ENCODE measurements around the gene DAB2IP. TPM values are rescaled to one million over a fixed set of nuclear protein-coding genes. Genes with fewer than 3 reads are reported as not detected.

The DAB2IP gene
- total RNA-seq, 6 experiments from 2014 or later, result 23.0 to 28.2 (median 25.7) TPM

DNA sequence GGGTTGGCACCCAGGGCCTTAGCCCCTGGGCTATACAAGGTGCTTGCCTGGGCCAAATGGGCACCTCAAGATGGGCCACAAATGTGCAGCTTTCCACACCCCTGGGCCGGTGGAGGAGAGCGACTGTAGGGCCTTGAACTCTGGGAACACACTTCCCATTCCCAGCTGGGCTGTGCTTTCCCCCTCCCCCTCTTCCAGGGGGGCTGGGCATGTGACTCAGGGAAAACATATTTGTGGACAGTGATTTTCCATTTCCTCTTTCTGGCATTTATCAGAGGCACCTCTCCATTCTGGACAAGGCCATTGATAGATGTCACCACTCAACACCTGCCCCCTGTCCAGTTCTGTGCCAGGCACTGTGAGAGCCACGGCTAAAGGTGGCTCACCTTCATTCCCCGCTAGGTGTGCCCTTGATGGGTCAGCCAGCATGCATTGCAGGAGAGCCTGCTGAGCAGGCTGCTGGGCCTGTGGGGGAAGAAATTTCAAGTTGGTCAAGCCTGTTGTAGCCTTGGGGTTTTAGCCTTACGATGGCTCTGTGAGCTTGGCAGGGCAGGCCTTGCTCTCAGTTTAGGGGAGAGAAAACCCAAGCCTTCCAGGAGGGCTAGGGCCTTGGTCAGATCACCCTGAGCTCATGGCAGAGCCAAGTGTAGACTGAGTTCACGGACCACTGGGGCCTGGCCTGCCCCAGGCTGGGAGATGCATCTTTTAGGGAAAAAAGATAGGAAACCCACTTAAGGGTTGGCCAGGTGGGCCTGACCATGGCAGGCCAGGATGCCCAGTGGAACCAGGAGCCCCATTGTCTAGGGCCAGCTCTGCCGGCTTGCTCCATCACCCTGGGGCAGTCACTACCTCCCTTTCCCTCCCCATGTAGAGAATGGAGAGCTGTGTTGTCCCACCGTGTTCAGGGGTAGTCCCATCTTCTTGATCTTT is 113.9 kb downstream of the DAB2IP start:
- H3K9me3 Mint-ChIP-seq, result no peaks in the 10 kb centered on the region
- peak overlapping the region; percentile 84 for H3K27ac Mint-ChIP-seq
- peak overlapping the region; percentile 5; the same call in 1 of the 2 replicates for H3K4me3 Mint-ChIP-seq

DNA sequence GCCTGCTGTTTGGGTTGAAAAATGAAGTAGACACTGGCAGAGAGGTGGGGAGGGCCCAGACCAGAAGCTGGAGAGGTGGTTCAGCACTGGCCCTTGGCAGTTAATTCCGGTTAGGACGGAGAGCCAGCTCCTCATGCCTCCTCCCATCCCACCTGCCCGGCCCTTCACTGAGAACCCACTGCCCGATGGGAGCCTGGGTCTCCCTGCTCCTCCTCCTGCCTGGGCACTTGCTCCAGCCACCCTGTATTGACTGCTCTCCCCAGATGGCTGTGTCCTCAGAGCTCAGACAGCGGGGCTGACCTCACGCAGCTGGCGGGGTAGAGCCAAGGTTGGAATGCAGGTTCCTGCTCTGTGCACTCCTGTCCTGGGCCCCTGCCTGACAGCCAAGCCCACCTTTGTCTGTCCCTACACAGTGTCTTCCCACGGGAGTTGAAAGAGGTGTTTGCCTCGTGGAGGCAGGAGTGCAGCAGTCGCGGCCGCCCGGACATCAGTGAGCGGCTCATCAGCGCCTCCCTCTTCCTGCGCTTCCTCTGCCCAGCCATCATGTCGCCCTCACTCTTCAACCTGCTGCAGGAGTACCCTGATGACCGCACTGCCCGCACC is 114.7 kb downstream of the DAB2IP start:
- Mint-ChIP-seq H3K27ac (peak overlapping the region; percentile 84), H3K36me3 (ENCODE audit: low read depth) (peaks cover 38% of the 10 kb centered on the region), H3K4me3 (no peak overlapping the region), H3K4me1 (ENCODE audit: low read depth) (peaks cover 63% of the 10 kb centered on the region), H3K27me3 (ENCODE audit: insufficient read depth) (peaks cover 6% of the 10 kb centered on the region; the same call in 1 of the 2 replicates), H3K9me3 (no peaks in the 10 kb centered on the region)
- DNase-seq, result no peak
- TF ChIP-seq, protein P1, sequence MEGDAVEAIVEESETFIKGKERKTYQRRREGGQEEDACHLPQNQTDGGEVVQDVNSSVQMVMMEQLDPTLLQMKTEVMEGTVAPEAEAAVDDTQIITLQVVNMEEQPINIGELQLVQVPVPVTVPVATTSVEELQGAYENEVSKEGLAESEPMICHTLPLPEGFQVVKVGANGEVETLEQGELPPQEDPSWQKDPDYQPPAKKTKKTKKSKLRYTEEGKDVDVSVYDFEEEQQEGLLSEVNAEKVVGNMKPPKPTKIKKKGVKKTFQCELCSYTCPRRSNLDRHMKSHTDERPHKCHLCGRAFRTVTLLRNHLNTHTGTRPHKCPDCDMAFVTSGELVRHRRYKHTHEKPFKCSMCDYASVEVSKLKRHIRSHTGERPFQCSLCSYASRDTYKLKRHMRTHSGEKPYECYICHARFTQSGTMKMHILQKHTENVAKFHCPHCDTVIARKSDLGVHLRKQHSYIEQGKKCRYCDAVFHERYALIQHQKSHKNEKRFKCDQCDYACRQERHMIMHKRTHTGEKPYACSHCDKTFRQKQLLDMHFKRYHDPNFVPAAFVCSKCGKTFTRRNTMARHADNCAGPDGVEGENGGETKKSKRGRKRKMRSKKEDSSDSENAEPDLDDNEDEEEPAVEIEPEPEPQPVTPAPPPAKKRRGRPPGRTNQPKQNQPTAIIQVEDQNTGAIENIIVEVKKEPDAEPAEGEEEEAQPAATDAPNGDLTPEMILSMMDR (IDR thresholded peaks at IDR 0.05), result no peak

More for the DNA sequence above, 113.9 kb downstream of the DAB2IP start:
- Mint-ChIP-seq H3K36me3 (ENCODE audit: low read depth) (peaks cover 39% of the 10 kb centered on the region), H3K4me1 (ENCODE audit: low read depth) (peaks cover 54% of the 10 kb centered on the region), H3K27me3 (ENCODE audit: insufficient read depth) (peaks cover 6% of the 10 kb centered on the region; the same call in 1 of the 2 replicates)
- peak; percentile 38 for DNase-seq
- TF ChIP-seq, protein P1 (IDR thresholded peaks at IDR 0.05), result no peak

DNA sequence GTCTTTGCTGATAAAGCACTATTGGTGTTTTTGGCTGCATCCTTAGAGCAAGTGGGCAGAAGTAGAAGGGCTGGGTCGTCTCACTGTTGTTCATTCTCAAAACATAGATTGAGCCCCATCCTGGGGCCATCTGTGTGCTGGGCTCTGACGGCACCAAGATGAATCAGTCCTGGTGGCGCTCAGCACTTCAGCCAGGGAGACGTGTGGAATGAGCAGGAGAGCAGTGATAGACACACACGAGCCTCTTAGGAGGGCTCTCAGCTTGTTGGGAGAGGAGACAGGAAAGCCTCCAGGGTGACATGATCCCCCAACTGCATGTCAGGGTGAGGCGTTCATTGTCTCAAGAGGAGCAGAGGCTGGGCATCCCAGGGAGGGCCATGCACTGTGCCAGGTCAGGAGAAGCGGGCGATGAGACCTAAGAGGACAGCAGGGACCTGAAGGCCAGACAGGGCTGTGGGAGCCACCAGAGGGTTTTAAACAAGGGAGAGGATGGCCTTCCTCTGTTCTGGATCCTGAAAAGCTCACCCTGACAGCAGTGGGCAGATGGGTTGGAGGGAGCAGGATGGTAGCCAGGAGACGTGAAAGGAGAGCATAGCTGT is 115.8 kb downstream of the DAB2IP start:
- Mint-ChIP-seq H3K36me3 (ENCODE audit: low read depth) (peaks cover 38% of the 10 kb centered on the region), H3K27ac (peak overlapping the region; percentile 52), H3K4me3 (no peak overlapping the region), H3K9me3 (no peaks in the 10 kb centered on the region), H3K27me3 (ENCODE audit: insufficient read depth) (peaks cover 6% of the 10 kb centered on the region; the same call in 1 of the 2 replicates), H3K4me1 (ENCODE audit: low read depth) (peaks cover 72% of the 10 kb centered on the region)
- no peak for DNase-seq
- TF ChIP-seq, protein P1 (IDR thresholded peaks at IDR 0.05), result no peak

DNA sequence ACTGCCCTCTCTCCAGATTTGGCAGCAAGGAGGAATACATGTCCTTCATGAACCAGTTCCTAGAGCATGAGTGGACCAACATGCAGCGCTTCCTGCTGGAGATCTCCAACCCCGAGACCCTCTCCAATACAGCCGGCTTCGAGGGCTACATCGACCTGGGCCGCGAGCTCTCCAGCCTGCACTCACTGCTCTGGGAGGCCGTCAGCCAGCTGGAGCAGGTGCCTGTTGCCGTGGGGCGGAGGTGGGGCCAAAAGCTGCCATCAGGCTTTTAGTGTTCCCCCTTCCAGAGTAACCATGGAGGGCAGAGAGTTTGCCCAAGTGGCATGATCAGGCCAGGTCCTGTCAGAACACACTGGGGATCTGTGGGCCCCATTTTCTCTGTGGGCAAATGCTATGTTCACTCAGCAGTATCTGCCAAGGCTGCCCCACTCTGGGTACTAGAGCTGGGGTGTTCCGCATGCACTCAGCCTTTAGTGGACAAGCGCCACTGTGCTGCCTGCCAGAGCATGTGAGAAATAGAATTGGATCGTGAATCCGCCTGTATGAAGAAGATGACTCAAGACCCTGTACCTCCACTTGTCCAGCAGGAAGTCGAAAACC is 117.1 kb downstream of the DAB2IP start:
- no peaks in the 10 kb centered on the region for H3K9me3 Mint-ChIP-seq
- no peak for DNase-seq
- H3K4me1 Mint-ChIP-seq (ENCODE audit: low read depth), result peaks cover 72% of the 10 kb centered on the region
- TF ChIP-seq, protein P1 (IDR thresholded peaks at IDR 0.05), result no peak
- H3K27me3 Mint-ChIP-seq (ENCODE audit: insufficient read depth), result peaks cover 6% of the 10 kb centered on the region; the same call in 1 of the 2 replicates
- H3K36me3 Mint-ChIP-seq (ENCODE audit: low read depth), result peaks cover 38% of the 10 kb centered on the region
- H3K27ac Mint-ChIP-seq, result no peak overlapping the region
- no peak overlapping the region for H3K4me3 Mint-ChIP-seq

DNA sequence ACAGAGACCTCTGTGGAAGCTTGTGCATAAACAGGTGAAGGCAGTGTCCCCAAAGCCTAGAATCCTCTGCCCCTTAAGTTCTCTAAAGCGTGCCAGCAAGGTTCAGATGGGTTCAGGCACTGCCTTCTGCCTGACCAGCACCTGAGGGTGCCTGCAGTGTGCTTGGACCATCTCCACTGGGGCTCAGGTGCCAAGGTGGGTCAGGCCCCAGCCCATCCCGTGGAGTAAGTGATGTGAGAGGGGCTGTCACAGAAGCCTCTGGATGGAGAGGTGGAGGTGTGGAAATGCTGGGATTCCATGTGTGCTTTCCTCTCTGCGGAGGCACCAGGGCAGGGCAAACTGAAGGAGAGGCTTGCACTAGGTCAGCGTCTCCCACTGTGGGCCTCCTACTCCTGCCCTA is 118.5 kb downstream of the DAB2IP start:
- Mint-ChIP-seq H3K9me3 (no peaks in the 10 kb centered on the region), H3K36me3 (ENCODE audit: low read depth) (peaks cover 39% of the 10 kb centered on the region), H3K4me3 (no peak overlapping the region), H3K4me1 (ENCODE audit: low read depth) (peaks cover 66% of the 10 kb centered on the region), H3K27ac (no peak overlapping the region), H3K27me3 (ENCODE audit: insufficient read depth) (peaks cover 6% of the 10 kb centered on the region; the same call in 1 of the 2 replicates)
- TF ChIP-seq, protein P1 (IDR thresholded peaks at IDR 0.05), result no peak
- DNase-seq, result no peak
